ENCODE measurements around the gene ESRRB. TPM values are rescaled to one million over a fixed set of nuclear protein-coding genes. Genes with fewer than 3 reads are reported as not detected.

Gene ESRRB
- 0.13 to 0.24 TPM (median 0.15 TPM) in 3 replicates for total RNA-seq
- long read RNA-seq, result 0 reads

DNA sequence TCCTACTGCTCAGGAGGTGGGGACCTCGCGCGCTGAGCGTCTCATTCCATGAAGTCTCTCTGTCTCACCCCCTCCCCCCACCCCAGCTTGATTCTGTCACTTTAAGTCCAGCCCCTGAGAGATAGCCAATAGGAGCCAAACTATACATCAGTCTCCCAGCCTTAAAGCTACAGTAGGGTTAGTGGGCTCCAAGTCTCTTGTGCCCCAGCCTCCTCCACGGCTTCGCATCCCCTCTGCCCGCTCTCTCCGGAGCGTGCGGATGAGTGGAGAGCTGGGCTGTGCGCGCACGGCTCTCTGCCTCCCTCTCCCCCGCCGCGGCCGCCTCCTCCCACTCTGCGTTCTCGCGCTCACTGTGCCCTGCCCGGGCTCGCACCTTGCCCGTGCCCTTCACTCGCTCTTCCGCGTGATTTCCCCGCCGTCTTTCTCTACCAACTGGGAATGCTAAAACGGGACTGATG is at the start of gene ESRRB:
TSS of gene ESRRB (plus strand) at position 191 of the 458 bp plus-strand sequence. CDS start at position 456, 265 bp downstream.
- H3K27me3 Mint-ChIP-seq (ENCODE audit: low read depth), result peaks cover 74% of the 10 kb centered on the region

DNA sequence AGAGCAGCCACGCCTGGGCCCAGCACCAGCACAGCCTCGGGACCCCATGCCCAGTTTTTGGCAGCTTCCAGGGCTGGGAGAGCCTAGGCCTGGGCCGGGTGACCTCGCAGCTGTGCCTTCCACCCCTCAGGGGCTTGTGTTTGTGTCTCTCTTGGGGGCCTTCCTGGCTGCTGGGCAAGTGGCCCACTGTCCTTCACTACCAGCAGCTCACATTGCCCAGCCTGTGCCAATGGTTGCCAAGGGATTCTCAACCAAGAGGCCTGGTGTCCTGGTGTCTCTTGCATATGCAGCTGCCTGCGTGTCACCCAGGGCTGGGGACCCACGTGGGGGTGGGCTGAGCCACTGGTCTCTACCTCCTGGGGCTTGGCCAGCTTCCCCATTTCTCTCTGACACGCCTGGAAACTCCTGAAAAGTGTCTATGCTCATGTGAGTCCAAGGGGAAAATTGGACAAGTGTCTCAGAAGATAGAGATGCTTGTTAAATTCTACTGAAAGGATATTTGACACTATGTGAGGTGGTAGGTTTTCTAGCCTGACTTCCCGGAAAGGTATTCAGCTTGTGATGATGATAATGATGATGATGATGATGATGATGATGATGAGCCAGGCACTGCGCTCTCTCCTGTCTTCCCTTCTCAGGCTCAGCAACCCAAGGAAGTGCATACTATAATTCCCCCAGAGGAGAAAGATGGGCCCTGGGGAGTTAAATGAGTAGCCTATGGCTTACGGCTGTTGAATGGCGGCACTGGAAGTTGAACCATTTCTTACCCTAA is 48.8 kb upstream of the ESRRB start:
- Mint-ChIP-seq H3K27ac (ENCODE audit: unreplicated experiment) (no peak overlapping the region), H3K4me1 (ENCODE audit: low read depth) (no peaks in the 10 kb centered on the region), H3K36me3 (ENCODE audit: low read depth) (no peaks in the 10 kb centered on the region), H3K27me3 (ENCODE audit: low read depth) (peaks cover 46% of the 10 kb centered on the region), H3K4me3 (ENCODE audit: unreplicated experiment) (no peak overlapping the region), H3K9me3 (ENCODE audit: low read depth) (no peaks in the 10 kb centered on the region)
- DNase-seq (ENCODE audit: low spot score), result no peak
- TF ChIP-seq, protein P1, sequence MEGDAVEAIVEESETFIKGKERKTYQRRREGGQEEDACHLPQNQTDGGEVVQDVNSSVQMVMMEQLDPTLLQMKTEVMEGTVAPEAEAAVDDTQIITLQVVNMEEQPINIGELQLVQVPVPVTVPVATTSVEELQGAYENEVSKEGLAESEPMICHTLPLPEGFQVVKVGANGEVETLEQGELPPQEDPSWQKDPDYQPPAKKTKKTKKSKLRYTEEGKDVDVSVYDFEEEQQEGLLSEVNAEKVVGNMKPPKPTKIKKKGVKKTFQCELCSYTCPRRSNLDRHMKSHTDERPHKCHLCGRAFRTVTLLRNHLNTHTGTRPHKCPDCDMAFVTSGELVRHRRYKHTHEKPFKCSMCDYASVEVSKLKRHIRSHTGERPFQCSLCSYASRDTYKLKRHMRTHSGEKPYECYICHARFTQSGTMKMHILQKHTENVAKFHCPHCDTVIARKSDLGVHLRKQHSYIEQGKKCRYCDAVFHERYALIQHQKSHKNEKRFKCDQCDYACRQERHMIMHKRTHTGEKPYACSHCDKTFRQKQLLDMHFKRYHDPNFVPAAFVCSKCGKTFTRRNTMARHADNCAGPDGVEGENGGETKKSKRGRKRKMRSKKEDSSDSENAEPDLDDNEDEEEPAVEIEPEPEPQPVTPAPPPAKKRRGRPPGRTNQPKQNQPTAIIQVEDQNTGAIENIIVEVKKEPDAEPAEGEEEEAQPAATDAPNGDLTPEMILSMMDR (IDR thresholded peaks at IDR 0.05), result no peak

More for the DNA sequence above, at the start of gene ESRRB:
- H3K27ac Mint-ChIP-seq (ENCODE audit: unreplicated experiment), result no peak within 1 kb of the TSS
- no peak for DNase-seq (ENCODE audit: low spot score)
- TF ChIP-seq, protein P1 (IDR thresholded peaks at IDR 0.05), result no peak
- no peaks in the 10 kb centered on the region for H3K9me3 Mint-ChIP-seq (ENCODE audit: low read depth)
- peak within 1 kb of the TSS; percentile 84 for H3K4me3 Mint-ChIP-seq (ENCODE audit: unreplicated experiment)
- H3K36me3 Mint-ChIP-seq (ENCODE audit: low read depth), result no peaks in the 10 kb centered on the region
- H3K4me1 Mint-ChIP-seq (ENCODE audit: low read depth), result peaks cover 13% of the 10 kb centered on the region

- Mint-ChIP-seq H3K27me3 (ENCODE audit: low read depth) (peaks cover 43% of the 10 kb centered on the region), H3K36me3 (ENCODE audit: low read depth) (no peaks in the 10 kb centered on the region), H3K4me3 (ENCODE audit: unreplicated experiment) (no peak overlapping the region), H3K27ac (ENCODE audit: unreplicated experiment) (no peak overlapping the region), H3K9me3 (ENCODE audit: low read depth) (no peaks in the 10 kb centered on the region), H3K4me1 (ENCODE audit: low read depth) (no peaks in the 10 kb centered on the region)
- DNase-seq (ENCODE audit: low spot score), result no peak
- TF ChIP-seq, protein P1 (IDR thresholded peaks at IDR 0.05), result no peak
Measured at GRCh38 chr14:76328457-76329137, 47.3 kb upstream of the ESRRB start.

GRCh38 chr14:76329154-76329928 is 46.6 kb upstream of the ESRRB start:
- no peak for DNase-seq (ENCODE audit: low spot score)
- TF ChIP-seq, protein P1 (IDR thresholded peaks at IDR 0.05), result no peak
- no peak overlapping the region for H3K27ac Mint-ChIP-seq (ENCODE audit: unreplicated experiment)
- peaks cover 40% of the 10 kb centered on the region for H3K27me3 Mint-ChIP-seq (ENCODE audit: low read depth)
- no peaks in the 10 kb centered on the region for H3K36me3 Mint-ChIP-seq (ENCODE audit: low read depth)
- H3K9me3 Mint-ChIP-seq (ENCODE audit: low read depth), result no peaks in the 10 kb centered on the region
- no peaks in the 10 kb centered on the region for H3K4me1 Mint-ChIP-seq (ENCODE audit: low read depth)
- H3K4me3 Mint-ChIP-seq (ENCODE audit: unreplicated experiment), result no peak overlapping the region

GRCh38 chr14:76329951-76330350 is 46.0 kb upstream of the ESRRB start:
- no peaks in the 10 kb centered on the region for H3K9me3 Mint-ChIP-seq (ENCODE audit: low read depth)
- H3K4me1 Mint-ChIP-seq (ENCODE audit: low read depth), result no peaks in the 10 kb centered on the region
- H3K4me3 Mint-ChIP-seq (ENCODE audit: unreplicated experiment), result no peak overlapping the region

More at GRCh38 chr14:76329951-76330350, 46.0 kb upstream of the ESRRB start:
- H3K27me3 Mint-ChIP-seq (ENCODE audit: low read depth), result peaks cover 40% of the 10 kb centered on the region
- DNase-seq (ENCODE audit: low spot score), result no peak
- no peak overlapping the region for H3K27ac Mint-ChIP-seq (ENCODE audit: unreplicated experiment)
- TF ChIP-seq, protein P1 (IDR thresholded peaks at IDR 0.05), result no peak
- no peaks in the 10 kb centered on the region for H3K36me3 Mint-ChIP-seq (ENCODE audit: low read depth)

Data from chondrocyte (in vitro differentiated cells).